NT2/D1 (cell line): ENCODE measurements around the gene SRGAP1.

Source experiments
- SUZ12 ChIP-seq: IDR thresholded peaks from 2 replicates; pipeline ENCODE4 v1.6.1; 2011; ENCODE audit not compliant: insufficient read length, insufficient read depth; ENCODE audit errors: extremely low read depth
- YY1 ChIP-seq: IDR thresholded peaks from 2 replicates; pipeline ENCODE4 v1.6.1; 2011; ENCODE audit not compliant: insufficient read length, insufficient read depth

- no peak for TF ChIP-seq YY1
- TF ChIP-seq SUZ12 = no peak
These were observed 228.5 kb downstream of the SRGAP1 start for GRCh38 chr12:64072916-64073575.
